ENCODE results near the gene UST.

DNA sequence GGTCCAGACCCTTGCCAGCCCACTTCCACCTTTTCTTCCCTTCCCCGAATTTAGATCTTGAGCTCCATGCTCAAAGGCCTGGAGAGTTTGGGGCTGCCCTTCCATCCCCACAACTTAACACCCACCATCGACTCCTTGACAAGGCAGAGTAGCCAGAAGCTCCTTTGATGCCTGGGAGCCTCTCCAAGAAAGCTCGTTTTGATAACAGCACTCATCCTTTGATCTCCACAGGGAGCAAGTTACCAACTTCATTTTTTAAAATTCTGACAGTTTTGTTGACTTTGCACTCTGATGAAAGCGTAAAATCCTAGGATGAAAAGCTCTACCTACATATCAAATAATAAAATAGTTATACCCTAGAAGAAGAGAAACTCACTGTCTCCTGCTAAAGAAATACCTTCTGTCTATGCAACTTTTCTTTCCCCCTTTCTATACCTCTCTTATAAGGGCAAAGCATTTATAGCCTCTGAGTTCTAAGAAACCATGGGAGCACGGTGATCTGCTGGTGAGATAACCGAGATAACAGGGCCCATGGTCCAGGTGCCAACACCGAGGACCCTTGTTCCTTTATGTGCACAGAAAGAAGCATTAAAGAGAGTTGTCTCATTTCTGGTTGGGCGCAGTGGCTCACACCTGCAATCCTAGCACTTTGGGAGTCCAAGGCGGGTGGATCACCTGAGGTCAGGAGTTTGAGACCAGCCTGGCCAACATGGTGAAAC, 134.9 kb downstream of the UST start:
- TF ChIP-seq, protein P1, sequence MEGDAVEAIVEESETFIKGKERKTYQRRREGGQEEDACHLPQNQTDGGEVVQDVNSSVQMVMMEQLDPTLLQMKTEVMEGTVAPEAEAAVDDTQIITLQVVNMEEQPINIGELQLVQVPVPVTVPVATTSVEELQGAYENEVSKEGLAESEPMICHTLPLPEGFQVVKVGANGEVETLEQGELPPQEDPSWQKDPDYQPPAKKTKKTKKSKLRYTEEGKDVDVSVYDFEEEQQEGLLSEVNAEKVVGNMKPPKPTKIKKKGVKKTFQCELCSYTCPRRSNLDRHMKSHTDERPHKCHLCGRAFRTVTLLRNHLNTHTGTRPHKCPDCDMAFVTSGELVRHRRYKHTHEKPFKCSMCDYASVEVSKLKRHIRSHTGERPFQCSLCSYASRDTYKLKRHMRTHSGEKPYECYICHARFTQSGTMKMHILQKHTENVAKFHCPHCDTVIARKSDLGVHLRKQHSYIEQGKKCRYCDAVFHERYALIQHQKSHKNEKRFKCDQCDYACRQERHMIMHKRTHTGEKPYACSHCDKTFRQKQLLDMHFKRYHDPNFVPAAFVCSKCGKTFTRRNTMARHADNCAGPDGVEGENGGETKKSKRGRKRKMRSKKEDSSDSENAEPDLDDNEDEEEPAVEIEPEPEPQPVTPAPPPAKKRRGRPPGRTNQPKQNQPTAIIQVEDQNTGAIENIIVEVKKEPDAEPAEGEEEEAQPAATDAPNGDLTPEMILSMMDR (IDR thresholded peaks at IDR 0.05; ENCODE audit: low read depth, low read length, missing input control): no peak
- TF ChIP-seq JUND (IDR thresholded peaks at IDR 0.05): no peak
- no peak for TF ChIP-seq RAD21 (IDR thresholded peaks at IDR 0.05)
- no peak for TF ChIP-seq FOXA2 (IDR thresholded peaks at IDR 0.05)
- no peak for TF ChIP-seq SP1 (IDR thresholded peaks at IDR 0.05)
- no peak for TF ChIP-seq MAX (IDR thresholded peaks at IDR 0.05)
